LNCaP clone FGC (cell line): Measurements from ENCODE around the gene TOMM20.
A peak's percentile ranks its signal among the peaks of the same experiment; 100 is the strongest.
"Not testable (repeated sequence)": the region's sequence is repeated elsewhere in the genome, so short reads cannot be mapped to it uniquely, and the experiment has no call there.

Source experiments
- DNase-seq: peaks from one replicate; pipeline ENCODE4 v3.0.0-alpha.2; 2011; ENCODE audit warnings: low read depth
- H3K4me3 ChIP-seq: 2 replicates; pipeline ENCODE4 v1.5.1; 2011; ENCODE audit warnings: mild to moderate bottlenecking, low read depth, low read length, control low read depth
- CTCF ChIP-seq: IDR thresholded peaks from 2 replicates; pipeline ENCODE4 v1.5.1; 2012; ENCODE audit warnings: mild to moderate bottlenecking; ENCODE audit not compliant: control insufficient read depth, insufficient read depth; ENCODE audit errors: extremely low read depth

The TOMM20 gene

DNA sequence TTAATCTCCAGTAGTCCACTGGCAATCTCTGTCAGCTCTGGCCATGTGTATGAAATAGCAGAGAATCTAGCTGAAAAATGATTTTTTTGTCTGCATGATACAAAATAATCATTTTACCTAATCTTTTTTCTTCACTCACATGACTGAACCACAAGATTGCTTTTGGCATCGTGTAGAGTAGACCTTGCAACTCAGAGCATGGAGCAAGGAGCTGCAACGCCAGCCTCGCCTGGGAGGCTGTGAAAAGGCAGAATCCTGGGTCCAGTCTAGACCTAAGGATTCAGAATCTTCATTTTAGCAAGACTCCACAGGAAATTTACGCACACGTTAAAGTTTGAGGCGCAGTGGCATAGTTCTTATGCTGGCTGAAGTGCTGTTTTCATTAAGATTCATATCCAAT is 40.2 kb downstream of the TOMM20 start:
- DNase-seq: no peak
- no peak for TF ChIP-seq CTCF

GRCh38 chr1:235087906-235088305 is 40.7 kb downstream of the TOMM20 start:
- DNase-seq: no peak
- H3K4me3 ChIP-seq: no peak overlapping the region
- TF ChIP-seq CTCF: no peak

More for the DNA sequence above, 40.2 kb downstream of the TOMM20 start:
- H3K4me3 ChIP-seq: no peak overlapping the region

DNA sequence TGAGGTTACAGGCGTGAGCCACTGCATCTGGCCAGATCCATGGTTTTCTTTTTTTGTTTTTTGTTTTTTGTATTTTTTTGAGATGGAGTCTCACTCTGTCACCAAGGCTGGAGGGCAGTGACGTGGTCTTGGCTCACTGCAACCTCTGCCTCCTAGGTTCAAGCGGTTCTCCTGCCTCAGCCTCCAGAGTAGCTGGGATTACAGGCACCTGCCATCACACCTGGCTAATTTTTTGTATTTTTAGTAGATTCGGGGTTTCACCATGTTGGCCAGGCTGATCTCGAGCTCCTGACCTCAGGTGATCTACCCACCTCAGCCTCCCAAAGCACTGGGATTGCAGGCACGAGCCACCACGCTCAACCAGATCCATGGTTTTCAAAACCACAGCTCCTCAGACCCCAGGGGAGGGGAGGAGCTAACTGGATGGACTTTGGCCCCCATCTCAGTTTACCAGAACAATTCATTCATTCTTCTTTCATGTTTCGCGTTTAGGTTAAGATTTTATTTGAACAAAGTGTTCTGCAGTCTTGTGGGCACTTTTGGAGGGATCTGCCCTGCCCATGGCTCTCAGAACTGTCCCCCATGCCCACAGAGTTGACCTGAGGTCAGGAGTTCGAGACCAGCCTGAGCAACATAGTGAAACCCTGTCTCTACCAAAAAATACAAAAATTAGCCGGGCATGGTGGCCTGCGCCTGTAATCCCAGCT is 43.1 kb downstream of the TOMM20 start:
- H3K4me3 ChIP-seq, DNase-seq: not testable (repeated sequence)

DNA sequence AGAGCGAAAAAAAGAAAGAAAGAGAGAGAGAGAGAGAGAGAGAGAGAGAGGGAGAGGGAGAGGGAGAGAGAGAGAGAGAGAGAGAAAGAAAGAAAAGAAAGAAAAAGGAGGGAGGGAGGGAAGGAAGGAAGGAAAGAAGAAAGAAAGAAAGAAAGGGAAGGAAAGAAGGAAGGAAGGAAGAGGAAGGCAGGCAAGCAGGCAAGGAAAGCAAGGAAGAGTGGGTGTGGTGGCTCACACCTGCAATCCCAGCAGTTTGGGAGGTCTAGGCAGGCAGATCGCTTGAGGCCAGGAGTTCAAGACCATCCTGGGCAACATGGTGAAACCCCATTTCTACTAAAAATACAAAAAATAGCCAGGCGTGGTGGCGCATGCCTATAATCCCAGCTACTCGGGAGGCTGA is 47.8 kb downstream of the TOMM20 start:
- not testable (repeated sequence) for DNase-seq

GRCh38 chr1:235080297-235080657 is 48.4 kb downstream of the TOMM20 start:
- DNase-seq, H3K4me3 ChIP-seq: not testable (repeated sequence)

More for the DNA sequence above, 47.8 kb downstream of the TOMM20 start:
- not testable (repeated sequence) for H3K4me3 ChIP-seq

- DNase-seq: peak; percentile 92
- no peak overlapping the region for H3K4me3 ChIP-seq
- TF ChIP-seq CTCF: 0 out of 2 replicates have a peak, but pooled peaks have one; percentile 2
Measured at GRCh38 chr1:235079443-235080296, 49.0 kb downstream of the TOMM20 start.

GRCh38 chr1:235078480-235079381 is 49.9 kb downstream of the TOMM20 start:
- no peak for TF ChIP-seq CTCF
- DNase-seq: no peak
- H3K4me3 ChIP-seq: no peak overlapping the region
